Adrenal gland (tissue), 5 donors: ENCODE measurements around the gene UTP20.

ENCODE experiments used
- CTCF ChIP-seq, 6 experiments: fragments of 450-650 bp in 4 of 6; fragments of 200-600 bp in 2 of 6; sonication (generic) in 1 of 6; IDR thresholded peaks; 1 replicate in 5 of 6; 2 replicates in 1 of 6; pipeline versions ENCODE4 v1.5.1 to v1.8.0; 2016 to 2021; ENCODE audit warnings: antibody characterized with exemption in 6 of 6, mild to moderate bottlenecking in 2 of 6, moderate library complexity in 1 of 6
- POLR2A ChIP-seq, 2 donors: fragments of 450-650 bp; IDR thresholded peaks; one replicate each; pipeline ENCODE4 v1.6.1; 2017; ENCODE audit warnings: antibody characterized with exemption in 2 of 2, mild to moderate bottlenecking in 2 of 2, moderate library complexity in 1 of 2
- donor health status: DM: no; HTN: no; CAD: no.

- TF ChIP-seq CTCF (IDR thresholded peaks at IDR 0.05), result no peak
- no peak for TF ChIP-seq POLR2A (IDR thresholded peaks at IDR 0.05)
Observed at GRCh38 chr12:101375573-101375972, 95.7 kb downstream of the UTP20 start.
